GM12873 (cell line): ENCODE results near the gene MBD3L3.
A peak's percentile ranks its signal among the peaks of the same experiment; 100 is the strongest.

Source experiments
- TF ChIP-seq, protein P1 (sequence below): IDR thresholded peaks from 2 replicates; pipeline ENCODE4 v1.5.1; 2012; ENCODE audit warnings: low read depth, mild to moderate bottlenecking, moderate library complexity, low read length, control low read depth; ENCODE audit not compliant: insufficient read depth; ENCODE audit errors: missing control alignments

MBD3L3 gene

GRCh38 chr19:7069904-7070226 lies 11.4 kb upstream of the MBD3L3 start:
- TF ChIP-seq, protein P1, sequence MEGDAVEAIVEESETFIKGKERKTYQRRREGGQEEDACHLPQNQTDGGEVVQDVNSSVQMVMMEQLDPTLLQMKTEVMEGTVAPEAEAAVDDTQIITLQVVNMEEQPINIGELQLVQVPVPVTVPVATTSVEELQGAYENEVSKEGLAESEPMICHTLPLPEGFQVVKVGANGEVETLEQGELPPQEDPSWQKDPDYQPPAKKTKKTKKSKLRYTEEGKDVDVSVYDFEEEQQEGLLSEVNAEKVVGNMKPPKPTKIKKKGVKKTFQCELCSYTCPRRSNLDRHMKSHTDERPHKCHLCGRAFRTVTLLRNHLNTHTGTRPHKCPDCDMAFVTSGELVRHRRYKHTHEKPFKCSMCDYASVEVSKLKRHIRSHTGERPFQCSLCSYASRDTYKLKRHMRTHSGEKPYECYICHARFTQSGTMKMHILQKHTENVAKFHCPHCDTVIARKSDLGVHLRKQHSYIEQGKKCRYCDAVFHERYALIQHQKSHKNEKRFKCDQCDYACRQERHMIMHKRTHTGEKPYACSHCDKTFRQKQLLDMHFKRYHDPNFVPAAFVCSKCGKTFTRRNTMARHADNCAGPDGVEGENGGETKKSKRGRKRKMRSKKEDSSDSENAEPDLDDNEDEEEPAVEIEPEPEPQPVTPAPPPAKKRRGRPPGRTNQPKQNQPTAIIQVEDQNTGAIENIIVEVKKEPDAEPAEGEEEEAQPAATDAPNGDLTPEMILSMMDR, result no peak

- TF ChIP-seq, protein P1, result no peak
Observed at GRCh38 chr19:7069042-7069903, 10.8 kb upstream of the MBD3L3 start, which contains the start of gene ZNF557. ZNF557 (plus strand) TSS chr19:7069703; CDS start chr19:7075075, 5,372 bp downstream.

DNA sequence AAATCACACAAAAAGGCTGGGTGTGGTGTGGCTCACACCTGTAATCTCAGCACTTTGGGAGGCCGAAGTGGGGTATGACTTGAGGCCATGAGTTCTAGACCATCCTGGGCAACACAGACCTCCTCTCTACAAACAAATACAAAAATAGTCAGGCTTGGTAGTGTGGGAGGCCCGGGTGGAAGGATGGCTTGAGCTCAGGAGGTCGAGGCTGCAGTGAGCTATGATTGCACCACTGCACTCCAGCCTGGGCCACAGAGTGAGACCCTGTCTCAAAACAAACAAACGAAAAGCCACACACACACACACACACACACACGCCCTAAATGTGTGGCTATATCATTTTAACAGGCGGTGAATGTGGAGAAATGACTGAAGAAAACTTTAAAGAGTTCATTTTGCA lies 10.1 kb upstream of the MBD3L3 start:
- TF ChIP-seq, protein P1, result no peak

GRCh38 chr19:7067716-7068115 lies 9.2 kb upstream of the MBD3L3 start:
- TF ChIP-seq, protein P1, result no peak

- TF ChIP-seq, protein P1, result peak; percentile 27
Observed at GRCh38 chr19:7067122-7067521, 8.6 kb upstream of the MBD3L3 start.

GRCh38 chr19:7063764-7064418 lies 5.4 kb upstream of the MBD3L3 start:
- TF ChIP-seq, protein P1, result no peak

DNA sequence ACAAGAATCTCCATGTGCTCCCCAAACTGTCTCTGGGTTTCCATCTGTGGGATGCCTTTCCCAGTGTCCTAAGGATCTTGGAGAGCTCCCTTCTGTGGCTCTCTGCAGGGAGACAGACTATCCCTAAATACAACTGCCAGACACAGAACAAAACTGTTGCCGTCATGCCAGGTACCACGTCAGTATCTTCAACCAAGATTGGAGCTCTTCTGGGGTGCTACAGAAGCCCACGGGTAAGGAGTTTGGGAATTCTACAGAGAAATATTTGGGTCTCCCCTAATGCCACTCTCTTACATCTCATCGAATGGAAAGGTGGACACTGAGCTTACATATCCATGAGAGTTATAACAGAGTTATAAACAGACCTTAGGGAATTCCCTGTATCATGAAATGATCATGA lies 4.9 kb upstream of the MBD3L3 start:
- TF ChIP-seq, protein P1, result no peak
